CD1c-positive myeloid dendritic cell (primary cell): ENCODE measurements around the gene FAM78A.

Experiments used
- DNase-seq: peaks from one replicate; pipeline ENCODE4 v3.0.0-alpha.2; 2016; ENCODE audit errors: extremely low spot score

FAM78A gene

DNA sequence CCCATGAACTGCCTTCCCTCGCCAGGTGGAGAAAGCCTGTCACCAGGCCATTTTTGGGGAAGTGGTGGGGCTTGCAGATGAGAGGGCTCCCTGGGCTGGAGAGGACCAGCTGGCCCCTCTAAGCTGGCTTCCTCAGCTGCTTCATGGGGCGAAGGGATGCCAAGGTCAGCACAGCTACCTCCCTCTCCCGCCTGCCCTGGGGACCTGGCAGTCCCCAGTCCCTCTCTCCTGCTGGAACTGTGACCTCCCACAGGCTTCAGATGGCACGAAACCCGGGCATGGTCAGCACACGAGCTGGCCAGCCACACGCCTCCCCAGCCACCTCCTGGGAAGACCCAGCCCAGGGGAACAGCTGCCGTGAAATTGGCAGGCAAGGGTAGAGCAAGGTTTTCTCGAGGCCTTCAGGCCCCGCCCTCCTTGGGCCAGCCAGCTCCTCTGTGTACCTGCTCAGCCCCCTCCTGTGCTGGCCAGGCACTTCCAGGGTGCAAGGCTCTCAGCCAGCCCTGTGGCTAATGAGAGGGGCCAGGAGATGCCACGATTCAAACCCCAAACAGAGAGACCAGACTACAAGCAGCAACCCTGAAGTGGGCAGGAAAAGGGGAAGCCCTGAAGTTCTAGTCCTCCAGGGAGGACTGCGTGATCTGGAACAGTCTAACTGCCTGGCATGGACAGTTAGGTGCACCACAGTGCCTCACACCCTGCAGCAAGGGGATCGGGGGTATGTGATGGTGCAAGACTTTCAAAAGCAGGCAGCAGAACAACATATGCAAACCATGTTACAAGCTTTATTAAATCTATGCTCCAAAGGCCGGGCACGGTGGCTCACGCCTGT, 26.1 kb upstream of the FAM78A start:
- no peak for DNase-seq

- no peak for DNase-seq
Observed at GRCh38 chr9:131300444-131300843, 24.1 kb upstream of the FAM78A start.

- DNase-seq: no peak
Observed at GRCh38 chr9:131299961-131300347, 23.6 kb upstream of the FAM78A start.

DNA sequence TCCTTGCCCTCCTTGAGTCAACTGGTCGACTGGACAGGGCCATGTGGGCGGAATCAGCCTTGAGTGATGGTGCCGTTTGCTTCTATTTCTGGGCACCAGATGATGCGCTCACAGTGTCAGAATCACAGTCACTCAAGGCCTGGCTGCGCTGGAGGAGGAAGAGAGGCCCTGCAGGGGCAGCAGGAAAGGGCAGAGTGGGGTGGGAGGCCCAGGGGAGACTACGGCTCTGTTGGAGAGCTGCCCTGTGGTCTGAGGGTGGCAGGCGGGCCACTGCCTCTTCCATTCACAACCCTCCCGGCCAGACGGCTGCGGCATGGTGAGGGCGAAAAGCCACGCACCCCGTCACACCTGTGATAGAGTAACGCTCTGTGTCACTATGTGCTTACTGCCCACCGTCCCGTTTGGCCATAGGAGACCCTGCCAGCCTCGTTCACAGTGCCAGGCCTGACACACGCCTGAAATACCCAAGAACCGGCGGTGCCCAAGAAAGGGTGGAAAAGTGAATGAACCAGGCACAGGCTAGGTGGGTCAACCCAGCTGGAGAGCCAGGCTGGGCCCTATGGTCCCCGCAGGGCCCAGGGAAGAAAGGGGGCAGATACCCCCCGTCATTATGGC, 23.1 kb upstream of the FAM78A start:
- DNase-seq: no peak

DNA sequence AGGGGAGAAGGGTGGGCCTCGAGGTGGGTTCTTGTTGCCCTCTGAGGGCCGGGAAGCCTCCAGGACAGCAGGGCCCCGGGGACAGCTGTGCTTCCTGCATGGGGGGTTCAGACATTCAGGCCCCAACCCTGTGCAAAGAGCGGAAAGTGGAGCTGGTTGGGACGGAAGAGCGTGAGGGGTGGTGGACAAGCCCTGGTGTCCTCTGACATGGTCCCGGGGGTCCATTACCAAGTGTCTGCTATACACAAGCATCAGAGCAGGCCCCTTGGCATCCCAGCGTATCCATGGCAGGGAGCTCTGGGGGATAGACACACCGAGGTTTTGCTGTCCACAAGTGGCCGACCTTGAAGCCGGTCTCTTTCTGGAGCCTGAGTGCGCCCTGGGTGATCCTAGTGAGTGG, 22.5 kb upstream of the FAM78A start:
- DNase-seq: no peak

DNA sequence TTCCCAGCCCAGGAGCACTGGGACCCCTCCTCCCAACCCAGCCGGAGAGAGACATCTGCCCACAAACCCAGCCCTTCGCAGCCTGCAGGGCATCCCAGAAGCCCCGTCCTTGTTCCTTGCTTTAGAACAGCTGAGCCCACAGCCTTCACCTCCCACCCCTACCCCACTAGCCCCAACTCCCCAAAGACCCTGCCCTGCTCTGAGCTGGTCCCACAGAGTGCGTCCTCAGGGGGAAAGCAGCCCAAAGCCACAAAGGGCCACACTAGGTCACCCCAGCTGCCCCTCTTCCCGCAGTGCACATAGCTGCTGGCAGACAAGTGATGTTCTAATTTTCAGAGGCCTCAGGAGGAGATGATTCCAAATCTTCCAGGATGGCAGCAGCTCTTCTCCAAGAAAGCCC, 22.0 kb upstream of the FAM78A start:
- no peak for DNase-seq

GRCh38 chr9:131297903-131298302, 21.6 kb upstream of the FAM78A start:
- no peak for DNase-seq

DNA sequence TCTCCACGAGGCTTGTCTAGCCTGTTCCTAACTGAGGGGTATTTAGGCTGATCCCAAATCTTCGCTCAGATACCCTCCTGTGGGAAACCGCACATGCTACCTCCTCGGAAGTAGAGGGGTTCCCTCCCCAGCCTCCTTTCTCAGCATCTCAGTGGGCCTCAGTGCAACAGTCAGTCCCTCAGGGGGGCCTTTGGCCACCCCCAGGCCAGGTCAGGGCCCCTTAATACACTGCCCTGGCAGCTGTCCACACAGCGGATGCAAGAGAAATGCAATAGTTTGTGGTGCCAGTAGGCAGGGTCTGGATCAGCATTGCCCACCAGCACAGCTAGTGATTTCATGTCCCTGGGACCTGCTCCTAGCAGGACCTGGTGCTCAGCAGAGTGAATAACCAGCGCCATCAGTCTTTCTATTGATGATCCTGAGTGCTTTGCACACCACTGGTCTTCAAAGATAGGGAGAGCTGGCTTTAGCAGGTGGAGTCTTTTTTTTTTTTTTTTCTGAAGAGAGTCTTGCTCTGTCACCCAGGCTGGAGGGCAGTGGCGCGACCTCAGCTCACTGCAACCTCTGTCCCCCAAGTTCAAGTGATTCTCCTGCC, 20.7 kb upstream of the FAM78A start:
- DNase-seq: no peak

DNA sequence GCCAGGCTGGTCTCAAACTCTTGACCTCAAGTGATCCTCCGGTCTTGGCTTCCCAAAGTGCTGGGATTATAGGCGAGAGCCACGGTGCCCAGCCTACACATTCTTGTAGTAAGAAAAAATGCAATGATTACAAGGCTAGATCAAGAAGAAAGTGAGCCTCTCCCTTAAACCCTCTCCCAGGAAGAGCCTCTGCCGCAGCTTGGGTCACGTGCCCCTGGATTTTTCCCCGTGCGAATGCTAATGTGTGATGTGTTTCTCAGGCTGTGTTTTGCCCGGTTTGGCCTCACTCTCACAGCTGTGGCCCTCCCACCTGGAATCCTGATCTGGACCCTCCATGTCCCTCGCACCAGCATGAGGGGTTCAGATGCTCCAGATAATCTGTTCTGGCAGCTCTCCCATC, 20.1 kb upstream of the FAM78A start:
- DNase-seq: no peak

GRCh38 chr9:131292937-131293336, 16.6 kb upstream of the FAM78A start:
- no peak for DNase-seq

DNA sequence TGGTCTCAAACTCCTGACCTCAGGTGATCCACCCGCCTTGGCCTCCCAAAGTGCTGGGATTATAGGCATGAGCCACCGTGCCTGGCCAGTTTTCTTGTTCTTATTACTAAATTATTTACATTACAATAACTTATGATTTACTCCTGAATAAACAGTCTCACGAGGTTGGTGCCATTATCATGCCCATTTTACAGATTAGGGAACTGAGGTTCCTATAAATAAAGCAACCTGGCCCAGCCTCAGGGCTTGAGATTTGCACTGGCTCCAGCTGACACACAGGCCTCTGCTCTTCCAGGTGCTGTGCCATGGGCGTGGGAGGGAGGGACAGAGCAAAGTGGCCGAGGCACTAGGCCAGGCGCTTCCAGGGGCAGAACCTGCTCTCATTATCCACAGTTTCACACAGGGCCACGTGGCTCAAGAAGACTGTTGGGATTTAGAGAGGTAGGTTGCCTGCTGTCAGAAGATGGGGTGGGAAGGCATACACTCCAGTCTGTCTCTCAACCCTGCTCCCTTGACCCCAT, 15.5 kb upstream of the FAM78A start:
- no peak for DNase-seq

- DNase-seq: no peak
Observed at GRCh38 chr9:131290767-131291370, 14.6 kb upstream of the FAM78A start.

GRCh38 chr9:131290036-131290766, 13.9 kb upstream of the FAM78A start:
- no peak for DNase-seq

- DNase-seq: peak; percentile 13
Observed at GRCh38 chr9:131289301-131290035, 13.2 kb upstream of the FAM78A start, which contains the start of gene PLPP7. Gene PLPP7, plus strand, starts transcription at chr9:131289723. Its CDS starts 275 bp downstream, at chr9:131289998.

- no peak for DNase-seq
Observed at GRCh38 chr9:131288217-131288616, 11.9 kb upstream of the FAM78A start.

GRCh38 chr9:131287359-131287758, 11.0 kb upstream of the FAM78A start:
- no peak for DNase-seq

- DNase-seq: no peak
Observed at GRCh38 chr9:131284856-131285255, 8.5 kb upstream of the FAM78A start.

DNA sequence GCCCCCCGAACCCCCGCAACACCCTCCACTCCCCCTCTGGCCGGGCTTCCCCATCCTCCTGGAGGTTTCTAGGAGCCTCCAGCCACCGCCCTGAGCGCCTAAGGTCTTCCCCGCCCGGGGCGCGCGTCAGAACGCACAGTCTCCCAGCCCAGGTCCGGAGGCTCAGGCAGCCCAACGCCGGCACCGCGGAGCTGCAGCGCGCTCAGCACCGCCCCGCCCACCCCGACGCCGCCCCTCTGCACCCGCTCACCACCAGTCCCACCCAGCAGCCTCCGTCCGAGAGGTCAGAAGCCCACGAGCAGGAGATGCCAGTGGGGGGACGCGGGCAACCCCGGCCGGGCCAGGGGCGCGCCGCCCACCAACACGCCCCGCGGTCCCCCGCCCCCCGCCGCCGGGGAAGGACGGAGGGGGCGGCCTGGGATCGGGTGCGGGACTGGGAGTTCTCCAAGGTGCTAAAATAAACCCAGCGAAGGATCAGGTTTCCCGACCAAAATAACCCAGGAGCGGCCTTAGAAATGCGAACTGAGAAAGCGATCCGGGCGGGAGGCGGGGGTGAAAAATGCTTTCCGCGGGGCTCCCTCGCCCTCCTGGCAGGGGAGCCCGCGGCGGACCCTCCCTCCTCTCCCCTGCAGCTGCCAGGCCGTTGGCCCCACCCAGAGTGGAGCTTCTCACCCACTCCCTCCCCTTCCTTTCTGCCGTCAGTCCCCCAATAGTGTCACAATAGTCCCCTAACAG, 6.5 kb upstream of the FAM78A start:
- DNase-seq: peak; percentile 28

DNA sequence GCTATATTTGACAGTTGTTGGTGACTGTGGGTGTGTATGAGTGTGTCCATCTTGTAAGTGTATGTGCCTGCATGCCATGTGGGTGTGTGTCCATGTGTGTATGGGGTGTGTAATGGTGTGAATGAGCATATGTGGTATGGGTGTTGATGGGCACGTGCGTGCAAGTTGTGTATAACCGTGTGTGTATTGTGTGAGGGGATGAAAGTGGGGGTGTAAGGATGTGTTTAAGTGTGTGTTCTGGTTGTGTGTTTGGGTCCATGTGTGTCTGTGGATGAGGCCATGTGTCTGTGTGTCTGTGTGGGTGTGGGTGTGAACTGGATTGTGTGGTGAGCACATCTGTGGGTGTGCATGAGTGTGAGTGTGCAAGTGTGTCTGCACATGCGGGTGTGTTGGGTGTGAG, 5.9 kb upstream of the FAM78A start:
- DNase-seq: no peak
